HG03108 (cell line): ENCODE measurements around the gene DPT.

Source experiments
- ATAC-seq: cut with Tn5 transposase; IDR thresholded peaks from one replicate; pipeline ENCODE4 v1.9.1; 2021; ENCODE audit warnings: moderate library complexity; ENCODE audit not compliant: unreplicated experiment

The DPT gene

GRCh38 chr1:168706391-168706992 is 22.5 kb downstream of the DPT start:
- ATAC-seq = no peak

GRCh38 chr1:168700575-168701268 is 28.3 kb downstream of the DPT start:
- no peak for ATAC-seq

GRCh38 chr1:168698453-168698852 is 30.6 kb downstream of the DPT start:
- ATAC-seq = no peak

- no peak for ATAC-seq
Measured at GRCh38 chr1:168697356-168698126, 31.5 kb downstream of the DPT start.

GRCh38 chr1:168696125-168696760 is 32.8 kb downstream of the DPT start:
- ATAC-seq = no peak

- ATAC-seq = no peak
Measured at GRCh38 chr1:168693872-168694238, 35.2 kb downstream of the DPT start.

- no peak for ATAC-seq
Measured at GRCh38 chr1:168693197-168693871, 35.7 kb downstream of the DPT start.

GRCh38 chr1:168692472-168692871 is 36.5 kb downstream of the DPT start:
- ATAC-seq = no peak

GRCh38 chr1:168691541-168691940 is 37.5 kb downstream of the DPT start:
- no peak for ATAC-seq

- ATAC-seq = no peak
Measured at GRCh38 chr1:168689726-168690602, 39.0 kb downstream of the DPT start.

GRCh38 chr1:168689327-168689657 is 39.7 kb downstream of the DPT start:
- no peak for ATAC-seq

- no peak for ATAC-seq
Measured at GRCh38 chr1:168688644-168689326, 40.2 kb downstream of the DPT start.

- no peak for ATAC-seq
Measured at GRCh38 chr1:168687816-168688215, 41.2 kb downstream of the DPT start.

- no peak for ATAC-seq
Measured at GRCh38 chr1:168686666-168687065, 42.3 kb downstream of the DPT start.

- ATAC-seq = no peak
Measured at GRCh38 chr1:168683871-168684270, 45.1 kb downstream of the DPT start.

- no peak for ATAC-seq
Measured at GRCh38 chr1:168676861-168677260, 52.1 kb downstream of the DPT start.

GRCh38 chr1:168676029-168676812 is 52.8 kb downstream of the DPT start:
- ATAC-seq = no peak

GRCh38 chr1:168673974-168674683 is 54.9 kb downstream of the DPT start:
- no peak for ATAC-seq
